B cell (primary cell): ENCODE data around the gene SRRM3.

Experiments
- CTCF ChIP-seq: fragments of 200-600 bp; IDR thresholded peaks from one replicate; pipeline ENCODE4 v1.8.0; 2022; ENCODE audit warnings: antibody characterized with exemption, mild to moderate bottlenecking
- EZH2 ChIP-seq: IDR thresholded peaks from 2 replicates; pipeline ENCODE4 v1.6.1; 2012; ENCODE audit warnings: borderline replicate concordance, low read depth, mild to moderate bottlenecking, moderate library complexity, low read length; ENCODE audit not compliant: insufficient read depth, poor library complexity, severe bottlenecking

GRCh38 chr7:76310102-76310957, 108.6 kb downstream of the SRRM3 start:
- TF ChIP-seq CTCF (no peak), EZH2 (no peak)
